Measurements from ENCODE around the gene MS4A18. TPM values are rescaled to one million over a fixed set of nuclear protein-coding genes. Genes with fewer than 3 reads are reported as not detected.

Gene MS4A18
- total and polyA plus RNA-seq, 12 donors: not detected

DNA sequence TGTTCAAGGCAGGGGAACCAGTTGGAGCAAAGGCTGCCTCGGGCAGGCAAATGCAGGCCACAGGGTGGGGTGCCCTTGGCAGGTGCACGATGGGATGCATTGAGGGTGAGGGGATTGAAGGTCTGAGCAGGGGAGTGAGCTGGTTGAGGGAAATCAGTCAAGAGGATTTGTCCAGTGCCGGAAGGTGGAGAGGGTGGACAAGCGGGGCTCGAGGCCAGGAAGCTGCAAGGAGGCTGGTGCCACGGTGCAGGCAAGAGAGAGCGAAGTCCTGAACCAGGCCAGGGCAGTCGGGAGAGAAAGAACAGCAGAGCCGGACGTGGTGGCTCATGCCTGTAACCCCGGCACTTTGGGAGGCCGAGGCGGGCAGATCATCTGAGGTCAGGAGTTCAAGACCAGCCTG, 50.2 kb downstream of the MS4A18 start:
- no peak for DNase-seq
- Histone ChIP-seq H3K36me3 (replicated peaks in 1 of 2) (no peaks in the 10 kb centered on the region), H3K4me3 (no peak overlapping the region), H3K27me3 (no peaks in the 10 kb centered on the region), H3K9me3 (replicated peaks in 1 of 3) (no peaks in the 10 kb centered on the region), H3K27ac (no peak overlapping the region), H3K4me1 (replicated peaks in 1 of 2) (no peaks in the 10 kb centered on the region)
- intact Hi-C loops (cut with DNase I): loop anchor here in 1 of 2 donors (5.0 kb wide), 1 partner anchor 118 kb away; no protein-coding TSS in a partner anchor
- WGBS, 4 donors: 70 to 79% (median 73%) methylated on average over 13 of the region's 13 CpGs
- TF ChIP-seq, protein P1, sequence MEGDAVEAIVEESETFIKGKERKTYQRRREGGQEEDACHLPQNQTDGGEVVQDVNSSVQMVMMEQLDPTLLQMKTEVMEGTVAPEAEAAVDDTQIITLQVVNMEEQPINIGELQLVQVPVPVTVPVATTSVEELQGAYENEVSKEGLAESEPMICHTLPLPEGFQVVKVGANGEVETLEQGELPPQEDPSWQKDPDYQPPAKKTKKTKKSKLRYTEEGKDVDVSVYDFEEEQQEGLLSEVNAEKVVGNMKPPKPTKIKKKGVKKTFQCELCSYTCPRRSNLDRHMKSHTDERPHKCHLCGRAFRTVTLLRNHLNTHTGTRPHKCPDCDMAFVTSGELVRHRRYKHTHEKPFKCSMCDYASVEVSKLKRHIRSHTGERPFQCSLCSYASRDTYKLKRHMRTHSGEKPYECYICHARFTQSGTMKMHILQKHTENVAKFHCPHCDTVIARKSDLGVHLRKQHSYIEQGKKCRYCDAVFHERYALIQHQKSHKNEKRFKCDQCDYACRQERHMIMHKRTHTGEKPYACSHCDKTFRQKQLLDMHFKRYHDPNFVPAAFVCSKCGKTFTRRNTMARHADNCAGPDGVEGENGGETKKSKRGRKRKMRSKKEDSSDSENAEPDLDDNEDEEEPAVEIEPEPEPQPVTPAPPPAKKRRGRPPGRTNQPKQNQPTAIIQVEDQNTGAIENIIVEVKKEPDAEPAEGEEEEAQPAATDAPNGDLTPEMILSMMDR (IDR thresholded peaks at IDR 0.05): no peak
- no peak for TF ChIP-seq POLR2A (IDR thresholded peaks at IDR 0.05)

DNA sequence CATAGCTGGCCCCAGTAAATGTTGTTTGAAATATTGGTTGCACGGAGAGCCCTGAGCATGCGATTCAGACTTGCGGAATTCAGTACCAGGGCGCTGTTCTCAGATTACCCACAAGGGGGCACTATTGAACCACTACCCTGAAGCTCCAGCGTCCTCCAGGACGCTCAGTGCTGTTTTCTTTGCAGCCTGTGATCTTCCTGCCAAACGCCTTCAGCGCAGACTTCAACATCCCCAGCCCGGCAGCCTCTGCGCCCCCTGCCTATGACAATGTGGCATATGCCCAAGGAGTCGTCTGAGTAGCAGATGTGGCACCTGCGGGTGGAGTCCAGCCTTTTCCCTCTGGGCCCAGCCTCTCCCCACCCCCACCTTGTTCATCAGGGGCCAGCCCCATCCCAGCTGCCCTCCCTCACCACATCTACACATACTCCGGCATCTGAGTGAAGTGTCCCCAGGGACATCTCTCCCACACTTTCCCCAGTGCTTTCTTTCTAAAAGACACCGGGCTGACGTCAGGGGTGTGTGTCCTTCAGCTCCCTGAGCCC, 51.0 kb downstream of the MS4A18 start:
- TF ChIP-seq, protein P1 (IDR thresholded peaks at IDR 0.05): peak; percentile 81 to 90 (median 87)
- no peak for TF ChIP-seq POLR2A (IDR thresholded peaks at IDR 0.05)
- DNase-seq: peak; percentile 84 to 95 (median 91)

DNA sequence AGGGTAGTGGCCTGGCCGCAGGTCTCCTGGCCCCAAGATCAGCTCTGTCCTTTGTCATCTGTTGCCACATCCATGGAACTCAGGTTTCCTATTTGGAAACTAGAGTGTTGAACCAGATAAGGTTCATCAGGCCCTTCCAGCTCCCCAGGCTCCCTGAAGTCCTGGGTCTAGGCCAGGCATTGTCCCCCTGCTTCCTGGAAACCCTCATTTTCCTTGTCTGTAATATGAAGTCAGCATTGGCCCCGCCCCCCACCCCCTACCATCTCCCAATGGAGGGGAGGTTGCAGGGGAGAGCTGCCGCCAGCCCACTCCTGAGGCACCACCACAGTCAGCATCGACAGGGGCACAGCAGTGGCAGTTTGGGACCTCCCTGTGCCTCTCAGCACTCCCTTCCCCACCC, 51.6 kb downstream of the MS4A18 start:
- no peak for TF ChIP-seq POLR2A (IDR thresholded peaks at IDR 0.05)
- TF ChIP-seq, protein P1 (IDR thresholded peaks at IDR 0.05): no peak
- Histone ChIP-seq H3K27me3 (no peaks in the 10 kb centered on the region), H3K4me3 (no peak overlapping the region), H3K27ac (no peak overlapping the region), H3K36me3 (replicated peaks in 1 of 2) (no peaks in the 10 kb centered on the region), H3K9me3 (replicated peaks in 1 of 3) (no peaks in the 10 kb centered on the region), H3K4me1 (replicated peaks in 1 of 2) (no peaks in the 10 kb centered on the region)
- intact Hi-C loops (cut with DNase I): loop anchor here in 1 of 2 donors (5.0 kb wide), 1 partner anchor 116 kb away; no protein-coding TSS in a partner anchor
- WGBS, 4 donors: 73 to 85% (median 80%) methylated on average over 2 to 4 of the region's 4 CpGs
- no peak for DNase-seq

More for the DNA sequence above, 51.0 kb downstream of the MS4A18 start:
- Histone ChIP-seq H3K4me1 (replicated peaks in 1 of 2) (no peaks in the 10 kb centered on the region), H3K4me3 (no peak overlapping the region), H3K27me3 (no peaks in the 10 kb centered on the region), H3K9me3 (replicated peaks in 1 of 3) (no peaks in the 10 kb centered on the region), H3K27ac (no peak overlapping the region), H3K36me3 (replicated peaks in 1 of 2) (no peaks in the 10 kb centered on the region)
- intact Hi-C loops (cut with DNase I): loop anchor here in 1 of 2 donors (5.0 kb wide), 1 partner anchor 117 kb away; no protein-coding TSS in a partner anchor
- 4 to 11% (median 7%) methylated on average over 9 to 15 of the region's 15 CpGs for WGBS, 4 donors

DNA sequence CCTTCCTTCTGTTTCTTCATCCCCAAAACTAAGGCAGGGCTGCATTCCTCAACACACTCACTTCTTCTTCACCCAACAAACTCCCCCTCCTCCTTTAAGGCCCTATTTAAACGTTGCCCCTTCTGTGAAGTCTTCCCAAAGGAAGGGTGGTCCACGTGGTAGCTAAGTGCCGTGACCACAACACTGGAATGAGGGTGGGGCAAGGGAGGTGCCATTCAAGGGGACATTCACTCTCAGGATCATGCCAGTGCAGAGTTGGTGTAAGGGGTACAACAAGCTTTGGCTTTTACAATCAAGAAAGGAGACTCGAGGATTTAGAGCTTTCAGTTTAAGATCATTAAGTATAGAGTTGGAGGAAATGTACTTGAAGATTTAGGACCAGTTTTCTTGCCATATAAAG, 52.6 kb downstream of the MS4A18 start:
- 55 to 76% (median 71%) methylated on average over 4 of the region's 4 CpGs for WGBS, 4 donors
- TF ChIP-seq, protein P1 (IDR thresholded peaks at IDR 0.05): no peak
- no peak for TF ChIP-seq POLR2A (IDR thresholded peaks at IDR 0.05)
- Histone ChIP-seq H3K27ac (no peak overlapping the region), H3K9me3 (replicated peaks in 1 of 3) (no peaks in the 10 kb centered on the region), H3K4me1 (replicated peaks in 1 of 2) (no peaks in the 10 kb centered on the region), H3K36me3 (replicated peaks in 1 of 2) (no peaks in the 10 kb centered on the region), H3K27me3 (no peaks in the 10 kb centered on the region), H3K4me3 (no peak overlapping the region)
- DNase-seq: no peak
- intact Hi-C loops (cut with DNase I): loop anchor here in 1 of 2 donors (5.0 kb wide), 1 partner anchor 115 kb away; no protein-coding TSS in a partner anchor

Measured in adrenal gland (tissue), 12 donors.